Measurements from ENCODE around the gene CRYBG1. TPM values are rescaled to one million over a fixed set of nuclear protein-coding genes. Genes with fewer than 3 reads are reported as not detected.

The CRYBG1 gene
- total and polyA plus RNA-seq, 3 donors from 2014 or later: 4.8 to 16.5 (median 7.8) TPM

DNA sequence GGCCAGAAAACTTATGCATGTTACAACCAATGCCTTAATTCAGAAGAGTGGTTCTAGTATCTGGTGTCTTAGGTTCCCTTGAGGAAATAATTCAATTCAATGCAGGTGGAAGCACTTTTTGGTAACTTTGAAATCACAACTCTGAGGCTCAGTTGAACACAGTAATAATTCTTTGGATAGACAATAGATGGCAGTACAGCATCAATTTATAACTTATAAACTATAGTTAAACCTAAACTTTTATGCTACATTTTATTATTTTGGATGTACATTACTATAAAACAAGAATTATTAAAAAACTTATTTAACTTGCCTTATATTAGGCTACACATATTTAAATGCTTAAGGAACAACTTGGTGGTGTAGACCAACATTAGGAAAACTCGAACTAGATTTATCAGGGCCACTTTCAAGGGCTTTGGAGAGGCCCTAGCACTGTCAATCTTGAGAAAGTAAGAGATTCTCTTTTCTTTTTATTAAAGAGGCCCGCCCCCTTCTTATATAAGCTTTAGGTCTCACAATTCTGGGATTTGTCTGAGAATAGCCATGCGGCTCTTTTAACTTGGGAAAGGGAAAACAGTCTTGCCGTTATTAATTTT lies 85.9 kb downstream of the CRYBG1 start:
- no peak for DNase-seq
- Histone ChIP-seq H3K27ac (no peak overlapping the region), H3K36me3 (ENCODE audit: low read depth, missing control alignments) (no peaks in the 10 kb centered on the region), H3K9me3 (no peaks in the 10 kb centered on the region), H3K4me1 (no peaks in the 10 kb centered on the region), H3K4me3 (no peak overlapping the region), H3K27me3 (no peaks in the 10 kb centered on the region)
- WGBS, 2 donors: 53 to 68% methylated on average over 4 of the region's 4 CpGs
- TF ChIP-seq POLR2A (IDR thresholded peaks at IDR 0.05) (no peak), CTCF (IDR thresholded peaks at IDR 0.05) (peak in 1 of 3 experiments; percentile 35)
- intact Hi-C loops (cut with DNase I; ENCODE audit: low total_unique reads): loop anchor here (5.0 kb wide), 1 partner anchor 121 kb away; no protein-coding TSS in a partner anchor

GRCh38 chr6:106446983-106447382 lies 86.5 kb downstream of the CRYBG1 start:
- TF ChIP-seq POLR2A (IDR thresholded peaks at IDR 0.05) (no peak), CTCF (IDR thresholded peaks at IDR 0.05) (no peak)

GRCh38 chr6:106448000-106448426 lies 87.5 kb downstream of the CRYBG1 start:
- Histone ChIP-seq H3K36me3 (ENCODE audit: low read depth, missing control alignments) (no peaks in the 10 kb centered on the region), H3K4me3 (no peak overlapping the region), H3K27me3 (no peaks in the 10 kb centered on the region), H3K9me3 (no peaks in the 10 kb centered on the region), H3K27ac (no peak overlapping the region), H3K4me1 (no peaks in the 10 kb centered on the region)
- TF ChIP-seq POLR2A (IDR thresholded peaks at IDR 0.05) (no peak), CTCF (IDR thresholded peaks at IDR 0.05) (no peak)
- peak; percentile 16 for DNase-seq
- intact Hi-C loops (cut with DNase I; ENCODE audit: low total_unique reads): loop anchor here (5.0 kb wide), 1 partner anchor 119 kb away; no protein-coding TSS in a partner anchor
- WGBS, 2 donors: 71 to 78% methylated on average over 6 of the region's 6 CpGs

More at GRCh38 chr6:106446983-106447382, 86.5 kb downstream of the CRYBG1 start:
- H3K36me3 ChIP-seq (ENCODE audit: low read depth, missing control alignments): no peaks in the 10 kb centered on the region
- WGBS, 2 donors: 49 to 57% methylated on average over 2 of the region's 2 CpGs
- no peak for DNase-seq
- no peak overlapping the region for H3K4me3 ChIP-seq
- intact Hi-C loops (cut with DNase I; ENCODE audit: low total_unique reads): loop anchor here (5.0 kb wide), 1 partner anchor 120 kb away; no protein-coding TSS in a partner anchor
- H3K27me3 ChIP-seq: no peaks in the 10 kb centered on the region
- H3K27ac ChIP-seq: no peak overlapping the region
- H3K9me3 ChIP-seq: no peaks in the 10 kb centered on the region
- no peaks in the 10 kb centered on the region for H3K4me1 ChIP-seq

DNA sequence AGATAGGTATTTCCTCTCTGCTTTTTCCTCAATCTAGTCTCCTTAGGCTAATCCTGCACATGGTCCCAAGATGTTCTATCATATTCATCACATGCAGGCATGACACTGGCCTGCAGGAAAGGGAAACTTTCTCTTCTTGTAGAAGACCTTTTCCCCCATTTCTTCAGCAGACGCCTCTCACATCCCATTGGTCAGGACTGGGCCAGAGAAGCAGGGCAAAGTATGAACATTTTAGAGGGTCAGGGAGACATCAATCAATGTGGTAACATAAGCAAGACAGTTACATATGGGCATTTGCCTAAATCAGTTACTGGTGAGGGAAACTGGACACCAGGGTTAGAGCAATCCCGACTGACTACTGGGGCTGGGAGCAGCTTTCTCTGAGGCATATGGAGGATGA lies 90.1 kb downstream of the CRYBG1 start:
- 30 to 45% methylated on average over 2 of the region's 2 CpGs for whole genome bisulfite sequencing, 2 donors
- no peak overlapping the region for H3K4me3 ChIP-seq

More for the DNA sequence above, 90.1 kb downstream of the CRYBG1 start:
- TF ChIP-seq POLR2A (IDR thresholded peaks at IDR 0.05) (no peak), CTCF (IDR thresholded peaks at IDR 0.05) (no peak)
- H3K9me3 ChIP-seq: no peaks in the 10 kb centered on the region
- H3K36me3 ChIP-seq (ENCODE audit: low read depth, missing control alignments): no peaks in the 10 kb centered on the region
- H3K27ac ChIP-seq: no peak overlapping the region
- no peak for DNase-seq
- no peaks in the 10 kb centered on the region for H3K27me3 ChIP-seq
- intact Hi-C loops (cut with DNase I; ENCODE audit: low total_unique reads): no loop called here
- H3K4me1 ChIP-seq: no peaks in the 10 kb centered on the region
